ENCODE measurements around the gene TRIM65.

TRIM65 gene

DNA sequence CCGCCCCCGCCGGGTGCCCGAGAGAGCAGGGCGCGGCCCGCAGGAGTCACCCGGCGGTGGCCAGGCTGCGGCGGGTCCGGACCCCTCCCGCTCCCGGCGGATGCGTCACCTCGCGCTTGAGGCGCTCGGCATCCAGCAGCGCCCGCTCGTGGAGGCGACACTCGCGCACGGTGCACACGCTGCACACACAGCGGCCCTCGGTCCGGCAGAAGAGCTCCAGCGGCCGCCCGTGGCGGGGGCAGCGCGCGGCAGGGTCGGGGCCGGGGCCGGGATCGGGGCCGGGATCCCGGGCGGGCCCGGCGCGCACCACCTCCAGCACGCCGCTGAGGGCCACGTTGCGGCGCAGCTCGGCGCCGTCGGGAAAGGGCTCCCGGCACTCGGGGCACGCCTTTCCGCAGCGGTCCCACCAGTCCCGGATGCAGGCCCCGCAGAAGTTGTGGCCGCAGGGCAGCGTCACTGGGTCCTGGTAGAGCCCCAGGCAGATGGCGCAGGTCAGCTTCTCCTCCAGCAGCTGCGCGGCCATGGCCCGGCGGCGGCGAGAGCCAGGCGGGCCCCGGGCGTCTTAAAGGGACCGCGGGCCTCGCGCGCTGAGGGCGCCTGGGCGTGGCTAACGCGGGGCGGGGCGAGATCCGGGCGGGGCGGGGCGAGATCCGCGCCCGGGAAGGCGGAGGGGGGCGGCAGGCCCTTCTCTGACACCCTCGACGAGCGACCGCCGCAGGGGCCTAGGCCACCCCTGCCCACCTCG, at the start of gene TRIM65:
TRIM65 (minus strand) TSS at position 537 of the 745 bp plus-strand sequence; CDS start at position 523, 14 bp downstream.
- TF ChIP-seq, protein P1, sequence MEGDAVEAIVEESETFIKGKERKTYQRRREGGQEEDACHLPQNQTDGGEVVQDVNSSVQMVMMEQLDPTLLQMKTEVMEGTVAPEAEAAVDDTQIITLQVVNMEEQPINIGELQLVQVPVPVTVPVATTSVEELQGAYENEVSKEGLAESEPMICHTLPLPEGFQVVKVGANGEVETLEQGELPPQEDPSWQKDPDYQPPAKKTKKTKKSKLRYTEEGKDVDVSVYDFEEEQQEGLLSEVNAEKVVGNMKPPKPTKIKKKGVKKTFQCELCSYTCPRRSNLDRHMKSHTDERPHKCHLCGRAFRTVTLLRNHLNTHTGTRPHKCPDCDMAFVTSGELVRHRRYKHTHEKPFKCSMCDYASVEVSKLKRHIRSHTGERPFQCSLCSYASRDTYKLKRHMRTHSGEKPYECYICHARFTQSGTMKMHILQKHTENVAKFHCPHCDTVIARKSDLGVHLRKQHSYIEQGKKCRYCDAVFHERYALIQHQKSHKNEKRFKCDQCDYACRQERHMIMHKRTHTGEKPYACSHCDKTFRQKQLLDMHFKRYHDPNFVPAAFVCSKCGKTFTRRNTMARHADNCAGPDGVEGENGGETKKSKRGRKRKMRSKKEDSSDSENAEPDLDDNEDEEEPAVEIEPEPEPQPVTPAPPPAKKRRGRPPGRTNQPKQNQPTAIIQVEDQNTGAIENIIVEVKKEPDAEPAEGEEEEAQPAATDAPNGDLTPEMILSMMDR (IDR thresholded peaks at IDR 0.05), result peak; percentile 48

DNA sequence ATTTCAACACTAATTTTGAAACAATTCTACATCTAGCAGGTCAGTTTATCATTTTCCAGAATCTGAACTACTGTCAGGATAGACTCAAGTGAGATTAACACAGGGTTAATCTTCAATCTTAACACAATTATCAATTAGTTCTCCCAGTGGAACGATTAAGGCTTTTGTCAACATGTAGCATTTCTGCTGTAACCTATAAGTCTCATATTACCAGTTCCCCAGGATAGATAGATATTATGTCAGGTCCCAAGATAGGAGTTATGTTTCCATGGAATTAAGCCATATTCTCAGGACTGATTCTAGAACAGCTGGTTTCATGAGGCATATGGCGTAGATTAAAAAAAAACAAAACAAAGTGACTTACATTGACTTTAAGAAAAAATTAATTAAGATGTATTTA, 48.5 kb upstream of the TRIM65 start:
- TF ChIP-seq, protein P1 (IDR thresholded peaks at IDR 0.05), result no peak

DNA sequence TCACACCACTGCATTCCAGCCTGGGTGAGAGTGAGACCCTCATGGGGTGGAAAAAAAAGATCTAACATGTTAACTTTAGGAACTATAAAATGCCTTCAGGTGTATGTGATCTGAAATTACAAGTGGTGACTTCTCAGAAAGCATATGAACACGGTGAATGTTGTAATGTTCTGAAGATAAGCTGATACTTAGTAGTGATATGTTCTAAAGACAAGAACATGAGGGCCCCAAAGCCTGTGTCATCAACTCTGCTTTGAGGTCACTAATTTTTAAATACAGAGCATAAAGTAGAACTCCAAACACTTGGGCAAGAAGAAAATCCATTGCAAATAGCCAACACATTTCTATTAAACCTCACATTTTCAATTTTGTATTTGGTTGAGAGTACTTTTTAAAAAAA, 46.7 kb upstream of the TRIM65 start:
- TF ChIP-seq, protein P1 (IDR thresholded peaks at IDR 0.05), result no peak

GRCh38 chr17:75942473-75942872, 45.7 kb upstream of the TRIM65 start:
- TF ChIP-seq, protein P1 (IDR thresholded peaks at IDR 0.05), result no peak

DNA sequence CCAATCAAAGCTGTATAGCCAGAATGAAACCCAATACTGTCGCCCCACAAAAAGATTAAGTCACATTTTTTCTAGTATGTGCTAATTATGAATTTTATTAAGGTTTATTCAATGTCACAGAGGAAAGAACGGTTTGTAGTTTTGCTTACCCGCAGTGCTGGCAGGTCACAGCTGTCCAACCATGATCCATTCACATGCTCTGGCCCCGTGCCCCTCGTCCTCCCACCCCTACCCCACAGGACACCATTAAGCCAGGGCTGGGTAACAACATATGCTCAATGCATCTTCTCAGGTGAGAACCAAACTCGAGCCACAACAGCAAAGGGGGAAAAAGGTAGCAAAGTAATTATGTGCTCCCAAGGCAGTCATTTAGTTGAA, 44.7 kb upstream of the TRIM65 start:
- TF ChIP-seq, protein P1 (IDR thresholded peaks at IDR 0.05), result no peak

DNA sequence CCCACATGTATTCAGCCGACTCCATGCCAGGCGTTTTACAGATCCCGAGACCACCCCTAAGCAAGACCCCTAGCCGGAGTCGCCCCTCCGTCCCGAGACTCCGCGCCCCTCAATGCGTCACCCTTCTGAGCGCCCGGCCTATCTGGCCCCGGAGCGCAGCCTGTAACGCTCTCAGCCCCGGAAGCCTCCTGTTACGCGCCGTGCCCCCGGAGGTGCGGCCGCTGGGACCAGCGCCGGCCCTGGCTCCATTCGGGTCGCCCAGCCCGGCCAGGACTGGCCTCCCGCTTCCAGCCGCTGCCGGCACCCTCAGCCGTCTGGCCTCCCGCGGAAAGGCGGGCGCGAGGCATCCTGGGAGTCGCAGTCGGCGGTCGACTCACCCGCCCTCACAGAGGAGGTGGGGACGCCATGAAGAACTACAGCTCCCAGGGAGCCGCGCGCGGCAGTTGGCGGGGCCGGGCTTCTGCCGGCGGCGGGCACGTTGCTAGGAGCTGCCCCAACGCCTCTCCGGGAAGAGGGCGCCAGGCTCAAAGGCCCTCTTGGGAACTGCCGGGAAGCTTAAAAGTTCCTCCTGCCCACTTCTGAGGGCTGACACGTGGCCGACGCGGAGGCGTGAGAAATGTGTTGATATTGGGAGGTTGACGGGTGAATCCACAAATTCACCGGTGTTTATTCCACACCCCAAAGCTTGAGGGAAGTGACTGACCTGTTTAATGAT, 44.1 kb upstream of the TRIM65 start, which contains the start of gene FBF1:
FBF1 (minus strand) TSS at position 316 of the 715 bp plus-strand sequence. CDS start 2,893 bp downstream, outside the sequence.
- TF ChIP-seq, protein P1 (IDR thresholded peaks at IDR 0.05), result no peak

DNA sequence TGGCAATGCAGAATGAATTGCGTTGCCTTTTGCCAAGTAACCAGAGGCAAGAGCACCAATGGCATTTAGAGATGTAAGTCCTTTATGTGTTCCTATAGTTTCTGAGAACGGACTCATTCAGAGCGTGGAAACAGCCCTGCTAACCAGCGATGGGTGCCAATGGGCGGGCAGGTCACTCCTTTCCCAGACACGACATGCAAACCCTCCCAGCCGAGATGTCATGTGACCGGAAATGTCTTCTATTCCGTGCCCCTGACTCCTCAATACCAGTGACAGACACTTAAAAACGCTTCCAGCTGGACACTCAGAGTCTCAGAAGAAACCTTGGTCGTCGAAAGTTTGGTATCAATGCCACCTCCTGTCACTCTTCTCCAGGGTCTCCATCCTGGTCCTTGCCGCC, 40.9 kb upstream of the TRIM65 start:
- TF ChIP-seq, protein P1 (IDR thresholded peaks at IDR 0.05), result no peak

Measured in LNCAP (cell line).